Measurements from ENCODE around the gene KMT5B.
A peak's percentile ranks its signal among the peaks of the same experiment; 100 is the strongest.
"Not testable (repeated sequence)": the region's sequence is repeated elsewhere in the genome, so short reads cannot be mapped to it uniquely, and the experiment has no call there.

Gene KMT5B

DNA sequence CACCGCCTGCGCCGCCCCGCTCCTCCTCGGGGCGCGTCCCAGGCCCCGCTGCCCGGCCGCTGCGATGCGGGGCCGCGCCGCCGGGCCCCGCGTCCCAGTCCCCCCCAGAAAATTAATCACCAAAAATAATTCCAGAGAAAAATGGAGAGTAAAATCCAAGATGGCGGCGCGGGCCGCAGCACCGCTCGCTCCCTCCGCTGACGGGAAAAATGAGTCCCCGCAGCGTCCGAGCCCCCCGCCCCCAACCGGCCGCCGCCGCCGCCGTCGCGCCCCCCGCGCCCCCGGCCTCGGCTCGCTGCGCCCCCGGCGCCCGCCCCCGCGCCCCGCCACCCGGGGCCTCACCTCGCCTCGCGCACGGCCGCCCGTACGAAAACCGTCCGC, at the start of gene KMT5B:
KMT5B (minus strand) TSS at position 162 of the 381 bp plus-strand sequence. CDS start 23,220 bp downstream, outside the sequence.
- DNase-seq: no peak

DNA sequence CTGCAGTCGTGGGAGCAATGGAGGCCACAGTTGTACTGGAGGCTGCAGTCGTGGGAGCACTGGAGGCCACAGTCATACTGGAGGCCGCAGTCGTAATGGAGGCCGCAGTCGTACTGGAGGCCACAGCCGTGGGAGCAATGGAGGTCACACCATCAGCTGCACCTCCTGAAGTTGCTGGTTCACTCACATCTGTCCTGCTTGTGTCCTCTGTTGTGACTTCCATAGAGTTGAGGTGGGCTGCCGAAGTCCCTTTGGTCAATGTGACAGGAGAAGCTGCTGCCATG, 49.4 kb upstream of the KMT5B start:
- DNase-seq: no peak

DNA sequence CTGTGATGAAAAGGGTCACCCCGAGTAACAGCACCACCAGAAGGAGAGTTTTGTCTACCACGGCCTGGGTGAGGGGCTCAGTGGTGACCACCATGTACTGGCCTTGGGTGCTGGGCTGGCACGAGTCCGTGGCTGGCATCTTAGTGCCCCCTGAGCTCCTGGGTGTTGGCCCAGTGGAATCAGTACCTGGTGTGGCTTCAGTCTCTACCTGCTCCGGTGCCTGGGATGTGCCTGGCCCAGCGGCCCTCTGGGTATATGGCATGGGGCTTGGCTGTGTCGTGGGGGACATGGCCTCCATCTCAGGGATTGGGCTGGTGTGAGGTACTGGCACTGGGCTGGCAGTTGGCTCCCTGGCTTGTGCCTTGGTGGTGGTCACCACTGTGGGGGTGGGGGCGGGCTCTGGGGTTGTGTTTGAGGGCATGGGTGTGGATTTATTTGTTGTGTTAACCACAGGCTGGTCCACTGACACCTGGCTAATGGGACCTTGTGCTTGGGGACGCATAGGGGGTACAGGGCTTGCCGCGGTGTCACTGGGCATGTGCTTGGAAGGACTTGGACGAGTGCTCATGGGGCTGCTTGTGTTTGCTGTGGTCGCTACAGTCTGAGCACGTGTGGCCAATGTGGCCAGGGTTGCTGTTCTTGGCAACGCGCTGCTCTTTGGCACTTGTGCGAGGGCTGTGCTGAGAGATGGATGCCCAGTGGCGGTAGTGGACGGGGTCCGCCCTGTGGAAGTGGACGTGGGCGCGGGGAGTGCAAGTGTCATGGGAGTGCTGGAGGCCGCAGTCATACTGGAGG, 48.9 kb upstream of the KMT5B start:
- no peak for DNase-seq

- no peak for DNase-seq
These were observed 47.9 kb upstream of the KMT5B start for GRCh38 chr11:68261006-68261405.

DNA sequence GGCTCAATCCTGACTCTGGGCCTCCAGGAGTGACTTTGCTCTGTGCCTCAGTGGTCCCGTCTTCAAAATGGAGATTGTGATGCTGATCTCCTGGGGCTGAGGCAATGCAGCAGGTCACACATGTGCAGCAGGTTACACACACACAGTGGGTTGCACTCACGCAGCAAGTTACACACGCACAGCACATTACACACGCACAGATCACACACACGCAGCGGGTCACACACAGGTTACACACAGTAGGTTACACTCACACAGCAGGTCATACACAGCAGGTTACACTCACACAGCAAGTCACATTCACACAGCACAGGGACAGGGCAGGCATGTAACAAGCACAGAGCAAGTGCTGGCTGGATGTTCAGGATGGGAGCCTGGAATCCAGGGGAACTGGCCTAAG, 47.4 kb upstream of the KMT5B start:
- DNase-seq: no peak

- DNase-seq: no peak
These were observed 46.2 kb upstream of the KMT5B start for GRCh38 chr11:68259122-68259959.

GRCh38 chr11:68258363-68258765, 45.3 kb upstream of the KMT5B start:
- DNase-seq: no peak

DNA sequence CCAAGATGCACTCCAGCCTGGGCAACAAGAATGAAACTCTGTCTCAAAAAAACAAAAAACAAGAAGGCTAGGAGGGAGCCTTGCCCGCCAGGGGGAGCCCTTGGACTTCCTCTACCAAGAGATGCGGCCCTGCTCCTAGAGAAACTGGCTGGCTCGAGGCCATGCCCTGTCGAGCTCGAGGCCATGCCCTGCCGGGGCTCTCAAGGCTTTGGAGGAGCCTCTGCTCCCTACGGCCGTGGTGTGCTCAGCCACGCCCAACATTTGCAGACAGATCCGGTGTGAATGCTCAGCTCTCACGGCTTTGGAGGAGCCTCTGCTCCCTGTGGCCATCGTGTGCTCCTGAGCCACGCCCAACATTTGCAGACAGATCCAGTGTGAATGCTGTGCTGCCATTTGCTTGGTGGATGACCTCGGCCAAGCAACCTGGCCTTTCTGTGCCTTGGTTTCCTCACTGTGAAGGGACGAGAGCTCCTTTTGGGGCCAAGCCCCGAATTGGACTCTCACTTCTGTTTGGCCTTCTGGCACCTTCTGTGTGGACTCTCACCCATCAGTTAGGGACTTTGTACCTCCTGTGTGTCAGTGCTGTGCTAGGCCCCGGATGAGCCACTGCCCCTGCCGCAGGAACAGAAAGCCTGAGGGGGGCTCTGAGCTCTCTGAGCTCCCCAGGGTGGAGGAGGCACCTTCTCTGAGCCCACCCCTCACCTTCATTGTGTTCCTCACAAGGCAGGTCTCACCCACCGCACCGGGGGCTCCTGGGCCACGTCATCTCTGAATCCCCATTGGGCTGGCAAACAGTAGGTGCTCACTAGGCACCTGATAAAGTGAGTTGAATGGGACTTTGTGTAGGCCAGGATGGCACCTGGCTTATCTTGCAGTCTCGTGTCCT, 44.6 kb upstream of the KMT5B start:
- DNase-seq: peak; percentile 89

- DNase-seq: no peak
These were observed 43.2 kb upstream of the KMT5B start for GRCh38 chr11:68256331-68256741.

DNA sequence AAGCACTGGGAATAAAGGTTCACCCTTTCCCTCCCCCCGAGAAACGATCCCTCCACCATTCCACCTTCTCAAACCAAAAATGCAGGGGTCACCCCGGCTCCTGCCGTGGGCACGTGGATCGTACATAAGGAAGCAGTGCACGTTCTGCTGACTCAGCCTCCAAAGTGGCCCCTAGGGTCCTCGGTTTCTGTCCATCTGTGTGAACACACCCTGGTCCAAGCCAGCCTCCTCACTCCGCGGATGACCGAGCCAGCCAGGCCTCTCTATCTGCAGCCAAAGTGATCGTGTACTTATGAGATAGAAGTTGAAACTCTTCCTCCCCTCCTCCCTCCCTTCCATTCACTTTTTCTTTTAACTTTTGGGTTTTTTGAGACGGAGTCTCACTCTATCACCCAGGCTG, 42.4 kb upstream of the KMT5B start:
- DNase-seq: no peak

DNA sequence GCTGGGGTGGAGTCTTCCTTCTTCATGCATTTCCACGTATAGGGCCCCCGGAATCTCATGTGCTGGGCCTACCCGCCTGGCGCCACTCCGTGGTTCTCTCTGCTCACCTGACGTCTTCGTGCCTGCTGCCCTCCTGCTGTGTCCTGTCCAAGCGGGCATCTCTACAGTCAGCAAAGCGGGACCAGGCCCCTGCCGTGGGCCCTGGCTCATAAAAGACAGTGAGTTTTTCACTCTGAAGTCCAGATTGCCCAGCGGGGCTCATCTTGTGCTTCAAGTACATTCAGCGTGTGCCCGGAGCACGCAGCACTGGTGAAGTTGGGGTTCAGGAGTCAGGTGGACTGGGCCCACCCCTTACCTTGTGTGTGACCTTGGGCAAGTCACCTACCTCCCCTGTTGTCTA, 41.3 kb upstream of the KMT5B start:
- DNase-seq: no peak

- DNase-seq: no peak
These were observed 38.7 kb upstream of the KMT5B start for GRCh38 chr11:68251765-68252164.

DNA sequence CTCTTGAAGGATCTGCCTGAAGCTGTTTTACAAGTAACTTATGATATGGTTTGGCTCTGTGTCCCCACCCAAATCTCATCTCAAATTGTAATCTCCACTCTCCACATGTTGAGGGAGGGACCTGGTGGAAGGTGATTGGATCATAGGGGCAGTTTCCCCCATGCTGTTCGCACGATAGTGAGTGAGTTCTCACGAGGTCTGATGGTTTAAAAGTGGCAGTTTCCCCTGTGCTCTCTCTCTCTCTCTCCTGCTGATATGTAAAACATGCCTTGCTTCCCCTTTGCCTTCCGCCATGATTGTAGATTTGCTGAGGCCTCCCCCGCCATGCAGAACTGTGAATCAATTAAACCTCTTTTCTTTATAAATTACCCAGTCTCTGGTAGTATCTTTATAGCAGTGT, 31.8 kb upstream of the KMT5B start:
- DNase-seq: not testable (repeated sequence)

- not testable (repeated sequence) for DNase-seq
These were observed 30.8 kb upstream of the KMT5B start for GRCh38 chr11:68243847-68244246.

DNA sequence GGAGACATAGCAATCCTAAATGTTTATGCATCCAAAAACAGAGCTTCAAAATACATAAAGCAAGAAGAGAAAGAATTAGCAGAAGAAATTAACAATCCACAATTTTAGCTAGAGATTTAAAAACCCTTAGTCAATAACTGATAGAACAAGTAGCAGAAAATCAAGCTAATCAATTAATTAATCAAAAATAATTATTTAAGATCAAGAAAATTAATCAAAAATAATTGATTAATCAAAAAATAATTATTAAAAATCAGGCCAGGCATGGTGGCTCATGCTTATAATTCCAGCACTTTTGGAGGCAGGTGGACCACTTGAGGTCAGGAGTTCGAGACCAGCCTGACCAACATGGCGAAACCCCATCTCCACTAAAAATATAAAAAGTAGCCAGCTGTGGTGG, 29.5 kb upstream of the KMT5B start:
- DNase-seq: no peak

DNA sequence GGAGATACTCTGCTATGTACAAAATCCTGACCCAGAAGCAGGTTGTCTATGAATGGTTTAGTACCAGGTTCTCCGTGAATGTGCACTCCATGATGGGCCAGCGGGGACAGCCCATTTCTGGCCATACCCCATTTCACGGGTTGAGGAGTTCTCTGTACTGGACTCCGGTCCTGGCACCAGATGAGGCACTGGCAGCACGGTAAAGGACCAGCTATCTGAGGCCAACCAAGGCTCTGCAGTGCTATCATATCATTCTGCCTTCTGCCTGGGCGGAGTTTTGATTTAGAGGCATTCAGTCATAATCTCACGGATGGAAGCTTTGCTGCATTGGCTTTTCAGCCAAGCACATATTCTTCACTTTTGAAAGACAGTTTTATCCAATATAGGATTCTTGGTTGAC, 18.5 kb upstream of the KMT5B start:
- no peak for DNase-seq

DNA sequence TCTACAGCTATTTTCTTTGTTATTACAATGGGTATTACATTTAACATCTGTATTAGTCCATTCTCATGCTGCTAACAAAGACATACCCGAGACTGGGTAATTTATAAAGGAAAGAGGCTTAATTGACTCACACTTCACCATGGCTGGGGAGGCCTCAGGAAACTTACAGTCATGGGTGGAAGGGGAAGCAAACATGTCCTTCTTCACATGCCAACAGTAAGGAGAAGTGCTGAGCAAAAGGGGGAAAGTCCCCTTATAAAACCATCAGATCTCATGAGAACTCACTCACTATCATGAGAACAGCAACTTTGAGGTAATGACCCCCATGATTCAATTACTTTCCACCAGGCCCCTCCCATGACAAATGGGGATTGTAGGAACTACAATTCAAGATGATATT, 16.5 kb upstream of the KMT5B start:
- DNase-seq: no peak

- DNase-seq: no peak
These were observed 13.3 kb upstream of the KMT5B start for GRCh38 chr11:68226421-68226820.

DNA sequence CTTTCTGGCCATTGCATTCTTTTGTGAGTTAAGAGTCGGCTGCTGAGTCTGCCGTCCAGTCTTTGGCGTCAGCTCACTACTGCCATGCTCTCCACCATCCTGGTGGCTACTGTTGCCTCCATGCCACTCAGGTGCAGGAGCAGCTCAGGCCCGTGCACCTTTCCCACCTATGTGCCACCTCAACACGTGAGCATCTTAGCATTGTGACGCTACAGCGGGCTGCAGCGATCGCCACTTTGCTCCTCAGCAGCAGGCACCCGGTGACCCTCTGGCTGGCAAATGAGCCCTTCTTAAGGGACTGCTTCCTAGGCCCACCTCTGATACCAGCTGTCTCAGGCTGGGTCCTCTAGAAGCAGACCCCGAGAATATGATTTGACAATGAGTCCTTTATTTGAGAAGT, 11.5 kb upstream of the KMT5B start:
- no peak for DNase-seq

DNA sequence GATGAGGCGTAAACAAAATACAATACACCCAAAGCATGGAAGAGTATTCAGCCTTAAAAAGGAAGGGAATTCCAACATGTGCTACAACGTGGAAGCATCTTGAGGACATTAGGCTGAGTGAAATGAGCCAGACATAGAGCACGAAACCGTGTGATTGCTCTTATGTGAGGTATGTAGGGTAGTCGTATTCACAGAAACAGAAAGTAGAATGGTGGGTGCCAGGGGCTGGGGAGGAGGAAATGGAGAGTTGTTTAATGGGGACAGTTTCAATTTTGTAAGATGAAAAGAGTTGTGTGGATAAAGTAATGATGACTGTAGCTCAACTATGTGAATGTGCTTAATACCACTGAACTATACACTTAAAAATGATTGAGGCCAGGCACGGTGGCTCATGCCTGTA, 10.2 kb upstream of the KMT5B start:
- DNase-seq: no peak

- no peak for DNase-seq
These were observed 8.3 kb upstream of the KMT5B start for GRCh38 chr11:68221406-68221805.

- DNase-seq: no peak
These were observed 3.3 kb upstream of the KMT5B start for GRCh38 chr11:68216171-68216938.
